ENCODE results near the gene CDC16. TPM values are rescaled to one million over a fixed set of nuclear protein-coding genes. Genes with fewer than 3 reads are reported as not detected.

The CDC16 gene
- total and polyA plus RNA-seq, 2 of the 13 experiments (the other 11 are each of a cell fraction or from before 2014, with no cell fraction given), result 24.2 to 60.9 TPM

GRCh38 chr13:114234645-114235421 is at the start of gene CDC16 (continued):
- TF ChIP-seq, protein P1, sequence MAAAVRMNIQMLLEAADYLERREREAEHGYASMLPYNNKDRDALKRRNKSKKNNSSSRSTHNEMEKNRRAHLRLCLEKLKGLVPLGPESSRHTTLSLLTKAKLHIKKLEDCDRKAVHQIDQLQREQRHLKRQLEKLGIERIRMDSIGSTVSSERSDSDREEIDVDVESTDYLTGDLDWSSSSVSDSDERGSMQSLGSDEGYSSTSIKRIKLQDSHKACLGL (CRISPR knock-in tag; IDR thresholded peaks at IDR 0.05), result peak; percentile 86
- TF ChIP-seq JUNB (CRISPR knock-in tag; IDR thresholded peaks at IDR 0.05; ENCODE audit: borderline replicate concordance) (no peak), SP140L (CRISPR knock-in tag; IDR thresholded peaks at IDR 0.05; ENCODE audit: borderline replicate concordance) (no peak; the same call in 1 of the 2 replicates), MLXIP (CRISPR knock-in tag; IDR thresholded peaks at IDR 0.05; ENCODE audit: borderline replicate concordance) (peak; percentile 77), ZNF34 (CRISPR knock-in tag; IDR thresholded peaks at IDR 0.05; ENCODE audit: borderline replicate concordance) (no peak), RORA (CRISPR knock-in tag; IDR thresholded peaks at IDR 0.05) (no peak), ZBTB49 (CRISPR knock-in tag; IDR thresholded peaks at IDR 0.05; ENCODE audit: borderline replicate concordance) (0 out of 2 replicates have a peak, but pooled peaks have one; percentile 49), GLI4 (CRISPR knock-in tag; IDR thresholded peaks at IDR 0.05; ENCODE audit: borderline replicate concordance) (no peak), THAP11 (CRISPR knock-in tag; IDR thresholded peaks at IDR 0.05) (peak; percentile 92), ELF4 (CRISPR knock-in tag; IDR thresholded peaks at IDR 0.05; ENCODE audit: borderline replicate concordance) (no peak), RXRB (CRISPR knock-in tag; IDR thresholded peaks at IDR 0.05; ENCODE audit: borderline replicate concordance) (no peak; the same call in 1 of the 2 replicates), ZNF672 (CRISPR knock-in tag; IDR thresholded peaks at IDR 0.05) (0 out of 2 replicates have a peak, but pooled peaks have one; percentile 49)
- TF ChIP-seq, protein P2, sequence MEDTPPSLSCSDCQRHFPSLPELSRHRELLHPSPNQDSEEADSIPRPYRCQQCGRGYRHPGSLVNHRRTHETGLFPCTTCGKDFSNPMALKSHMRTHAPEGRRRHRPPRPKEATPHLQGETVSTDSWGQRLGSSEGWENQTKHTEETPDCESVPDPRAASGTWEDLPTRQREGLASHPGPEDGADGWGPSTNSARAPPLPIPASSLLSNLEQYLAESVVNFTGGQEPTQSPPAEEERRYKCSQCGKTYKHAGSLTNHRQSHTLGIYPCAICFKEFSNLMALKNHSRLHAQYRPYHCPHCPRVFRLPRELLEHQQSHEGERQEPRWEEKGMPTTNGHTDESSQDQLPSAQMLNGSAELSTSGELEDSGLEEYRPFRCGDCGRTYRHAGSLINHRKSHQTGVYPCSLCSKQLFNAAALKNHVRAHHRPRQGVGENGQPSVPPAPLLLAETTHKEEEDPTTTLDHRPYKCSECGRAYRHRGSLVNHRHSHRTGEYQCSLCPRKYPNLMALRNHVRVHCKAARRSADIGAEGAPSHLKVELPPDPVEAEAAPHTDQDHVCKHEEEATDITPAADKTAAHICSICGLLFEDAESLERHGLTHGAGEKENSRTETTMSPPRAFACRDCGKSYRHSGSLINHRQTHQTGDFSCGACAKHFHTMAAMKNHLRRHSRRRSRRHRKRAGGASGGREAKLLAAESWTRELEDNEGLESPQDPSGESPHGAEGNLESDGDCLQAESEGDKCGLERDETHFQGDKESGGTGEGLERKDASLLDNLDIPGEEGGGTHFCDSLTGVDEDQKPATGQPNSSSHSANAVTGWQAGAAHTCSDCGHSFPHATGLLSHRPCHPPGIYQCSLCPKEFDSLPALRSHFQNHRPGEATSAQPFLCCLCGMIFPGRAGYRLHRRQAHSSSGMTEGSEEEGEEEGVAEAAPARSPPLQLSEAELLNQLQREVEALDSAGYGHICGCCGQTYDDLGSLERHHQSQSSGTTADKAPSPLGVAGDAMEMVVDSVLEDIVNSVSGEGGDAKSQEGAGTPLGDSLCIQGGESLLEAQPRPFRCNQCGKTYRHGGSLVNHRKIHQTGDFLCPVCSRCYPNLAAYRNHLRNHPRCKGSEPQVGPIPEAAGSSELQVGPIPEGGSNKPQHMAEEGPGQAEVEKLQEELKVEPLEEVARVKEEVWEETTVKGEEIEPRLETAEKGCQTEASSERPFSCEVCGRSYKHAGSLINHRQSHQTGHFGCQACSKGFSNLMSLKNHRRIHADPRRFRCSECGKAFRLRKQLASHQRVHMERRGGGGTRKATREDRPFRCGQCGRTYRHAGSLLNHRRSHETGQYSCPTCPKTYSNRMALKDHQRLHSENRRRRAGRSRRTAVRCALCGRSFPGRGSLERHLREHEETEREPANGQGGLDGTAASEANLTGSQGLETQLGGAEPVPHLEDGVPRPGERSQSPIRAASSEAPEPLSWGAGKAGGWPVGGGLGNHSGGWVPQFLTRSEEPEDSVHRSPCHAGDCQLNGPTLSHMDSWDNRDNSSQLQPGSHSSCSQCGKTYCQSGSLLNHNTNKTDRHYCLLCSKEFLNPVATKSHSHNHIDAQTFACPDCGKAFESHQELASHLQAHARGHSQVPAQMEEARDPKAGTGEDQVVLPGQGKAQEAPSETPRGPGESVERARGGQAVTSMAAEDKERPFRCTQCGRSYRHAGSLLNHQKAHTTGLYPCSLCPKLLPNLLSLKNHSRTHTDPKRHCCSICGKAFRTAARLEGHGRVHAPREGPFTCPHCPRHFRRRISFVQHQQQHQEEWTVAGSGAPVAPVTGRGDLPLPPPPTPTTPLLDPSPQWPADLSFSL (CRISPR knock-in tag; IDR thresholded peaks at IDR 0.05), result no peak
